ENCODE measurements around the gene KRTAP5-8.

- TF ChIP-seq CTCF (conservative IDR thresholded peaks at IDR 0.05 in 1 of 2, IDR thresholded peaks at IDR 0.05 in 1 of 2; ENCODE audit: low read depth in 1 of 2, low read length in 2 of 2): no peak
- no peak for TF ChIP-seq EZH2 (IDR thresholded peaks at IDR 0.05; ENCODE audit: low read length, missing control alignments)
Measured at GRCh38 chr11:71538666-71538990, 803 bp downstream of the KRTAP5-8 start.

Measured in fibroblast of lung (primary cell).